HUES64 (cell line): ENCODE results near the gene FFAR2.

Experiments
- H3K27ac ChIP-seq: 2 replicates; pipeline ENCODE4 v1.7.0; 2013; ENCODE audit warnings: low read depth, low read length, inconsistent platforms
- H3K27me3 ChIP-seq: 2 replicates; pipeline ENCODE4 v1.6.1; 2013; ENCODE audit warnings: mild to moderate bottlenecking, low read length; ENCODE audit not compliant: insufficient read depth
- H3K36me3 ChIP-seq: 2 replicates; pipeline ENCODE4 v1.6.1; 2013; ENCODE audit warnings: mild to moderate bottlenecking, low read length; ENCODE audit not compliant: insufficient read depth
- H3K4me1 ChIP-seq: 2 replicates; pipeline ENCODE4 v1.6.1; 2013; ENCODE audit warnings: mild to moderate bottlenecking, low read length, moderate library complexity; ENCODE audit not compliant: insufficient read depth
- H3K4me3 ChIP-seq: 2 replicates; pipeline ENCODE4 v1.5.1; 2013; ENCODE audit warnings: mild to moderate bottlenecking, low read length, moderate library complexity
- H3K9ac ChIP-seq: 2 replicates; pipeline ENCODE4 v1.6.1; 2013; ENCODE audit warnings: mild to moderate bottlenecking, low read depth, low read length
- H3K9me3 ChIP-seq: 2 replicates; pipeline ENCODE4 v1.6.1; 2013; ENCODE audit warnings: low read depth, low read length; ENCODE audit not compliant: insufficient read depth
- WGBS: fragments of 150-250, 120-280 bp; methylation state at CpG from one replicate; pipeline ENCODE4 v1.1.7; 2013; ENCODE audit warnings: missing lambda C conversion rate; 5-methylcytosine and 5-hydroxymethylcytosine counted together

Gene FFAR2

DNA sequence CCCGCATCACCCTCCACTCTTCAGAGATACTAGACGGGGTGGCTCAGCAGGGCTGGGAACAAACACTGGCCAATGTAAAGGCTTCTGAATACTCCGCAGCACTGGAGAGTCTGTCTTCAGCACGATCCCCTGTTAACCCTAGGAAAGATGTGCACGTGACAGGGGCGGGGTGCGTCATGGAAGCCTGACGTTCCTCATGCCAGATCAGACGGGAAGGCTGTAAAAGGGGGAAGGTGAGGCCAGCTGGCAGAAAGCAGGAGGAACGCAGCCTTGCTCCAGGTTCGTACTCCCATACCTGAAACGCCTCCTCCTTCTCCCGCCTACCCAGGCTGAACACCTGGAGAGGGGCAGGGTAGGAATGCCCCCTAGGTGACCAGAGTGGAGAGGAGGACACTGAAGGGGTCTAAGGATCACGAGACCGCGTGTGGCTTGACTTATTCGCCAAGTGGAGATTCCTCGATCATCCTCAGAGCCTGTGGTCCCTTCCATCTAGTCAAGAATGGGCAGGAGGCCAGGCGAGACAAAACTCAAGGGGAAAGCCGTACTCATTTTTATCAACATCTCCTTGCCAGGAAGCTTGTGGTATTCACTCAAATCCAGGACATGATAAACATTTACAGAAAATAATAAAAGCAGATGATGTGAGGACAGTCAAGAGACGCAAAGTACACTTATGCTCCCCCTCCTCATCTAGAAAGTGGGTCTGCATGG, 18.2 kb upstream of the FFAR2 start:
- no peak overlapping the region for H3K4me3 ChIP-seq
- no peaks in the 10 kb centered on the region for H3K36me3 ChIP-seq
- no peak overlapping the region for H3K27ac ChIP-seq
- no peak overlapping the region for H3K9ac ChIP-seq
- 93% methylated on average over 21 of the region's 21 CpGs for WGBS
- no peaks in the 10 kb centered on the region for H3K4me1 ChIP-seq
- 0 out of 2 replicates have a peak, but pooled peaks cover 2% of the 10 kb centered on the region for H3K9me3 ChIP-seq
- H3K27me3 ChIP-seq, result no peaks in the 10 kb centered on the region

DNA sequence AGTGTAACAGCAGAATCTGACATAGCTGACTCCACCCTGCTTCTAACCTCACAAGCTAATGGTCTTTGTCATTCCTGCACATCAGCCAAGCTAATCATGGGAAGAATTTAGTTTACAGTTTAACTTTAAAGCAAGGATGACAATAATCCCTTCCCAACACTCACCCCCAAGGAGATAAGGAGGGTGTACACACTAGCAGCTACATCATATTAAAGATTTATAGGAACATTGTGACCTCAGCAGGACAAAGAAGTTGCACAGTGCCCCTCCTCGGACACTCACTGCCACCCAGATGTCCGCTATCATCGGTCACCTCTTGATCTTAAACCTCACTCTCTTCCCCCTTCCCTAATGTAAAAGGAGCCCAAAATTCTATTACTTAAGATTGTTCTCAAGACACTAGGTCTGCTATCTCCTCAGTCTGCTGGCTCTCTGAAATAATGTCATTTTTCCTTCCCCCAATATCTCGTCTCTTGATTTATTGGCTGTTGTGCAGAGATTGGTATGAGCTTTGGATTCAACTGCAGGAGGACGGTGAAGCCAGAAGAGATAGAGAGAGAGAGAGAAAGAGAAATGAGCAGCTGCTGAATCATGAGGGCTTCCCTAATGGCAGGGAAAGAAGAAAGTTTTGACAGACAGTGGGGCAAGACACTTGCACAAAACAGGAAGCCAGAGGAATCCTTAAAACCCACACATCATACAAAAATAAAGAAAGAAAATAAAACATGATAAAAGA, 17.5 kb upstream of the FFAR2 start:
- 0 out of 2 replicates have a peak, but pooled peaks cover 2% of the 10 kb centered on the region for H3K9me3 ChIP-seq
- no peak overlapping the region for H3K4me3 ChIP-seq
- H3K27ac ChIP-seq, result no peak overlapping the region
- no peaks in the 10 kb centered on the region for H3K36me3 ChIP-seq
- H3K4me1 ChIP-seq, result no peaks in the 10 kb centered on the region
- no peaks in the 10 kb centered on the region for H3K27me3 ChIP-seq
- WGBS, result 85% methylated on average over 5 of the region's 5 CpGs
- no peak overlapping the region for H3K9ac ChIP-seq

DNA sequence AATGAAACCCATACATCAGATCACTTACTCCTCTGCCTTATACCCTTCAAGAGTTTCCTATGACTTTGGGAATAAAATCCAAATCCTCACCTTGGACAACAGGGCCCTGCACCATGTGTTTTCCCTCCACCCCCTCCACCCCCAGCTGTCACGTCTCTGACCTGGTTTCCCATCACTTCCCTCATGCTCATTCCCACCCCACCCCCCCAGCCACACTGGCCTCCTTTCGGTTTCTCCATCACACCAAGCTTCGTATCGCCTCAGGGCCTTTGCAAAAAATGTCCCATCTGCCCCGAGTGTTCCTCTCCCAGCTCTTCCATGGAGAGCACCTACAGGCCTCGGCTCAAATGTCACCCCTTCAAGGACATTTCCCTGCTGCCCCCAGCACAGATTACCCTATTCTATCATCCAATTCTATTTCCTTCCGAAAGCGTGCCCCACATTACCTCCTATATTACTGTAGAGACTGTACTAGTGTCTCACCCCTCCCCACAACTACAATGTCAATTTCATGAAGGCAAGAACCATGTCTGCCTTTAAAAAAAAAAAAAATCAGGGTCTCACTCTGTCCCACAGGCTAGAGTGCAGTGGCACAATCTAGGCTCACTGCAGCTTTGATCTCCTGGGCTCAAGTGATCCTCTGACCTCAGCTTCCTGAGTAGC, 16.8 kb upstream of the FFAR2 start:
- Histone ChIP-seq H3K4me3 (no peak overlapping the region), H3K36me3 (no peaks in the 10 kb centered on the region), H3K9me3 (0 out of 2 replicates have a peak, but pooled peaks cover 2% of the 10 kb centered on the region), H3K4me1 (no peaks in the 10 kb centered on the region), H3K27me3 (no peaks in the 10 kb centered on the region), H3K27ac (no peak overlapping the region), H3K9ac (no peak overlapping the region)
- 91% methylated on average over 8 of the region's 8 CpGs for WGBS

DNA sequence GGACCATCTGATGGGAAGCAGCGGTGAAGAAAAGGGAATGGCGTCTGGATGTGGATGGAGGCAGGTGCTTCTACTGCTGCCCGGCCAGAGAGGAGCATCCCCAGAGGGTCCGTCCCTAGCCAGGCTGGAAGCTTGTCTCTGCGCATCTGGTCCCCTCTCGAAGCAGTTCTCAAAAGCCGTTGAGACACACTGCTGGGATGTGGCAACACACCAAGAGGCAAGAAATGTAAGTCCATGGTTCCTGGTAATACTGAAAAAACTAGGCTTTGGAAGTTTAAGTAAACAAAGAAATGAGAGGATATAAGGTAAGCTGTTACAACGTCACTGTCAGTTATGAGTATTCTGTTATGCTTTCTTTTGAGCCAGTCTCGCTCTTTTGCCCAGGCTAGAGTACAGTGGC, 15.1 kb upstream of the FFAR2 start:
- Histone ChIP-seq H3K36me3 (no peaks in the 10 kb centered on the region), H3K4me1 (no peaks in the 10 kb centered on the region), H3K27me3 (no peaks in the 10 kb centered on the region), H3K9ac (no peak overlapping the region), H3K27ac (no peak overlapping the region), H3K4me3 (no peak overlapping the region), H3K9me3 (0 out of 2 replicates have a peak, but pooled peaks cover 2% of the 10 kb centered on the region)
- WGBS, result 93% methylated on average over 9 of the region's 9 CpGs

DNA sequence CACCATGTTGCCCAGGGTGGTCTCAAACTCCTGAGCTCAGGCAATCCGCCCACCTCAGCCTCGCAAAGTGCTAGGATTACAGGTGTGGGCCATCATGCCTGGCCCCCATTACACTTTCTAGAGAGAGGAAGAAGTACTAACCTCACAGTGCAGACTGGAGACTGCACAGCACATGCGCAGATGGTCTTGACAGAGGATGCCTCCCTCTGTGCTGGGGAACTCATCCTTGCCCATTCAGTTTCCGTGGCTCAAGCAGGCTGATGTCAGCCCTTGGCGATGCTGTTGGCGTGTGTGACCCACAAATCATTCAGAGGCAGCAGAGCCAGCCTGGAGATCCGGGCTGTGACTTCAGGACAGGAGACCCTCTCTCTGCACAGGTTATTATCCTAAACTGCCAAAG, 14.6 kb upstream of the FFAR2 start:
- Histone ChIP-seq H3K27ac (no peak overlapping the region), H3K4me3 (no peak overlapping the region), H3K36me3 (no peaks in the 10 kb centered on the region), H3K4me1 (no peaks in the 10 kb centered on the region), H3K9ac (no peak overlapping the region), H3K27me3 (no peaks in the 10 kb centered on the region), H3K9me3 (0 out of 2 replicates have a peak, but pooled peaks cover 2% of the 10 kb centered on the region)
- WGBS, result 96% methylated on average over 7 of the region's 7 CpGs

DNA sequence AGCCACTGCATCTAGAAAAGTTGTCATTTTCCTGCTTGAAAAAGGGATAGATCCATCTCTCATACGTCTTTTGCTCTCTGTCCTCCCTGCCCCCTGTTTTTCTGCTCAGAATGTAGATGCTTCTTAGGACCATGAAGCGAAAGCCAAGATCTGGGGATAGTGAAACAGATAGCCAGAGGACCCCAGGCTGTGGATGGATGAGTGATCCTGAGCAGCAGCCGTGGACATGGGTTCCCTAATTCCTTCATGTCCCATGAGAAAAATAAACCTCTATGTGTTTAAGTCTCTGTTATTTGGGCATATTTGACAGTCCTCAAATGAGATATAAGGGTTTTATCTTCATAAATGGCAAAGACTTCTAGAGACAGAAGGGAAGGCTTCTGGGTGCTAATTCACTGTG, 12.2 kb upstream of the FFAR2 start:
- Histone ChIP-seq H3K27me3 (no peaks in the 10 kb centered on the region), H3K36me3 (no peaks in the 10 kb centered on the region), H3K9me3 (0 out of 2 replicates have a peak, but pooled peaks cover 2% of the 10 kb centered on the region), H3K9ac (no peak overlapping the region), H3K4me3 (no peak overlapping the region), H3K27ac (no peak overlapping the region), H3K4me1 (no peaks in the 10 kb centered on the region)
- 80% methylated on average over 3 of the region's 3 CpGs for WGBS

DNA sequence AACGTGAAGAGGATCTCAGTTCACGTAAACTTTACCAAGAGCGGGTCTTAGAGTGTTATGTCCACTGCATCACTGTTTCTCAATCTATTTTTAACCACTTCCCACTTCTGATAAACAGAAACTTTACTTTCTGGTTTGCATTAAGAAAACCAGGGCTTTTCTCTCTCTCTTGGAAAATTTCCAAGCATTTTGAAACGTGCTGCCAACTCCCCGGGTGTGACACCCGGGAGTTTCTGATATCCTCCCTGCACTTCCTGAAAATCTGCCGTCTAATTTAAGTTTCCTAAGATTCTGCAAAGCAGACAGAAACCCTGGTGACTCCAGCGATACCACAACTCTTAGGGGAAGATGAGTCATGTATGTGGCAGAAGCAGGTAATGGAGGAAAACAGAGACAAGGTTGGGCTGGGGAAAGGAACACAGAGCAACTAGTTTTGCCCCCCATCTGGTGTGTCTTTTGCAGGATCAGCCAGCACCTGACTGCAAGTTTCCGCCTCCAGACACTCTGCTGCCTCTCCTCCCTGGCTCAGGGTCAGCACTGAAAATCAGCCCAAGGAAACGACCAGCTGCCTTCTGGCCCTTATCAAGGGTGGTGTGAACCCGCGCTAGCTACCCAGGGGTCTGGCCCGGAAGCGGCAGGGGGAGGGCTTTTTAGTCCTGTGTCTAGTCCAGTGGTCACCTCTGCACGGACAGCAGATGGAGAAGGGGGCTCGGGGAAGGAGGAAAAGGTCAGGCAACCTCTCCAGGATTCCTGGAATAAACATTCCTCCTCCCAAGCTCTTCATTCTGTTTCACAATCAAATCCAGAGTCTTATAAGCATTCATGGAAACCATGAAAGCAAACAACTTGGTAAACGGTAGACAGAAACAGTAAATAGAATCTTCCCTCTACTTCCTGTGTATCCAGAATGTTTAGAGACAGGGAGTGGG, 11.3 kb upstream of the FFAR2 start:
- no peak overlapping the region for H3K27ac ChIP-seq
- H3K36me3 ChIP-seq, result no peaks in the 10 kb centered on the region
- 81% methylated on average over 17 of the region's 17 CpGs for WGBS
- H3K4me1 ChIP-seq, result no peaks in the 10 kb centered on the region
- H3K9me3 ChIP-seq, result no peaks in the 10 kb centered on the region
- no peaks in the 10 kb centered on the region for H3K27me3 ChIP-seq
- no peak overlapping the region for H3K9ac ChIP-seq
- no peak overlapping the region for H3K4me3 ChIP-seq

DNA sequence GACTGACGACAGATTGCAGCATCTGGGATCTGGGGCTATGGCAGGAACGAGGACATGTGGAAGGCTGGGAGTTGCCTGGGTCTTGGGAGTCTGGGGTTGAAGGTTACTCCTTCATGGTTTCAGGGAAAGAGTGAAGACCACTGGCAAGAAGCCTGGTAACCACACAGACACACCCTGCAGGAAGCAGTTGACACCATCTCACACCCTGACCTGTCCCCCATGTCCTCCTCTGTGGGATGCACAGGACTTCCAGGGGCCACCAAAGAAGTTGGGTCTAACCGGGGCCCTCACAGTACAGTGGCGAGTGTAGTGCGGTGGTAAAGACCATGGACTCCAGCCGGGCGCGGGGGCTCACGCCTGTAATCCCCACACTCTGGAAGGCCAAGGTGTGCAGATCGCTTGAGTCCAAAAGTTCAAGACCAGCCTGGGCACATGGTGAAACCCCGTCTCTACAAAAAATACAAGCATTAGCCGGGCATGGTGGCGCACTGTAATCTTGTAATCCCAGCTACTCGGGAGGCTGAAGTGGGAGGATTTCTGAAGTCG, 10.6 kb upstream of the FFAR2 start:
- H3K27ac ChIP-seq, result no peak overlapping the region
- H3K9ac ChIP-seq, result no peak overlapping the region
- H3K36me3 ChIP-seq, result no peaks in the 10 kb centered on the region
- 97% methylated on average over 15 of the region's 15 CpGs for WGBS
- H3K27me3 ChIP-seq, result no peaks in the 10 kb centered on the region
- H3K4me1 ChIP-seq, result no peaks in the 10 kb centered on the region
- H3K9me3 ChIP-seq, result no peaks in the 10 kb centered on the region
- H3K4me3 ChIP-seq, result no peak overlapping the region

DNA sequence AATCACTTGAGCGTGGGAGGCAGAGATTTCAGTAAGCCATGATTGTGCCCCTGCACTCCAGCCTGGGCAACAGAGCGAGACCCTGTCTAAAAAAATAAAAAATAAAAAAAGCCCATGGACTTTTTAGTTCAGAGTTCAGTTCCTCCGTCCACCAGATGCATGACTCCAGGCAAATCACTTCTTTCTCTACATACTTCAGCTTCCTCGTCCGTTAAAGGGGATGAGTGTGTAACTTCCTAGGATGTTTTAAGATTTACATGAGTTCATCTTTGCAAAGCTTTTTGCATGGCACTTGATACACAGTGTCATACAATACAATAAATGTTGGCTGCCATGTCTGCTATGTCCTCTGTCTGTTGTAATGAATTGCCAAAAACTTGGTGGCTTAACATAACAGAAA, 10.0 kb upstream of the FFAR2 start:
- H3K27me3 ChIP-seq, result no peaks in the 10 kb centered on the region
- no peaks in the 10 kb centered on the region for H3K9me3 ChIP-seq
- no peak overlapping the region for H3K9ac ChIP-seq
- no peak overlapping the region for H3K27ac ChIP-seq
- H3K4me1 ChIP-seq, result no peaks in the 10 kb centered on the region
- no peak overlapping the region for H3K4me3 ChIP-seq
- WGBS, result 96% methylated on average over 4 of the region's 5 CpGs
- no peaks in the 10 kb centered on the region for H3K36me3 ChIP-seq

DNA sequence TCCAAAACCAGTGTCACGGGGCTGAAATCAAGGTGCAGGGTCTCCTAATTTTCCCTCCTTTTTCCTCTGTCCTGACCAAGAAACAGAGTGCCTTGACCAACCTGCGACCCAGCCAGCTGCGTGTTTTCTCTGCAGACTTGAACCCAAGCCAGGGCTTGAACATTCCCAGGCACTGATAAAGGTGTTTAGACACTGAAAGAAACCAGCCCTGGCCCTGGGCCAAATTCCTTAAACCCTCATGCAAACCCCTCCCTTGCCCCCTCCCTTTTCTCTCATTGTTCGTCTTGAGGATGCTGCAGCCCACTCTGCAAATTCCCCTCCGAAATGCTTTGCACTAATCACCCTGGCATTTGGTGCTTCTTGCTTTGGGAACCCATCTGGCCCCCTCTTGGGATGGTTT, 9.5 kb upstream of the FFAR2 start:
- H3K27me3 ChIP-seq, result no peaks in the 10 kb centered on the region
- H3K4me3 ChIP-seq, result no peak overlapping the region
- no peaks in the 10 kb centered on the region for H3K36me3 ChIP-seq
- 72% methylated on average over 5 of the region's 5 CpGs for WGBS
- no peak overlapping the region for H3K9ac ChIP-seq
- no peak overlapping the region for H3K27ac ChIP-seq
- H3K9me3 ChIP-seq, result no peaks in the 10 kb centered on the region
- no peaks in the 10 kb centered on the region for H3K4me1 ChIP-seq
